Right lobe of liver (tissue), 4 donors: ENCODE results near the gene GNB5.

Experiments
- CTCF ChIP-seq, 4 donors: fragments of 200-600 bp in 3 of 4; fragments of 450-650 bp in 1 of 4; IDR thresholded peaks; one replicate each; pipeline versions ENCODE4 v1.5.1 to v1.8.0; 2016 to 2022; ENCODE audit warnings: antibody characterized with exemption in 4 of 4, mild to moderate bottlenecking in 2 of 4
- POLR2A ChIP-seq: fragments of 450-650 bp; IDR thresholded peaks from one replicate; pipeline ENCODE4 v1.6.1; 2017; ENCODE audit warnings: antibody characterized with exemption, mild to moderate bottlenecking
- donor health status: DM: no; HTN: no; CAD: no.
- donor health status: DM: no; HTN: no; CAD: no.
- donor health status: DM: no; HTN: yes; CAD: no.

GRCh38 chr15:52150043-52150825 lies 41.0 kb downstream of the GNB5 start:
- TF ChIP-seq CTCF (IDR thresholded peaks at IDR 0.05) (no peak), POLR2A (no peak)
